Neural cell (in vitro differentiated cells): ENCODE measurements around the gene KCNH2. TPM values are rescaled to one million over a fixed set of nuclear protein-coding genes. Genes with fewer than 3 reads are reported as not detected.
A peak's percentile ranks its signal among the peaks of the same experiment; 100 is the strongest.

Source experiments
- H2AFZ ChIP-seq: fragments of 200-600, 300-800 bp; sonication (generic), shearing (Covaris generic); 2 replicates; pipeline ENCODE4 v1.6.0; 2014; ENCODE audit warnings: low read depth, mild to moderate bottlenecking, antibody characterized with exemption, low read length, moderate library complexity
- H3F3A ChIP-seq: fragments of 200-600 bp; shearing (Covaris generic); 2 replicates; pipeline ENCODE4 v1.6.1; 2016; ENCODE audit warnings: mild to moderate bottlenecking, moderate library complexity, mixed read lengths, antibody characterized with exemption, low read length; ENCODE audit not compliant: insufficient read depth, poor library complexity, severe bottlenecking
- H3K27ac ChIP-seq: fragments of 200-600, 300-800 bp; sonication (generic), shearing (Covaris generic); 2 replicates; pipeline ENCODE4 v1.5.1; 2014; ENCODE audit warnings: mild to moderate bottlenecking, low read length, moderate library complexity
- H3K27me3 ChIP-seq: fragments of 300-800, 200-600 bp; sonication (generic), shearing (Covaris generic); 2 replicates; pipeline ENCODE4 v1.6.0; 2014; ENCODE audit warnings: mild to moderate bottlenecking, low read depth, low read length, moderate library complexity; ENCODE audit not compliant: insufficient read depth
- H3K36me3 ChIP-seq: fragments of 300-800, 200-600 bp; sonication (generic), shearing (Covaris generic); 2 replicates; pipeline ENCODE4 v1.5.1; 2014; ENCODE audit warnings: mild to moderate bottlenecking, antibody characterized with exemption, low read length, moderate library complexity; ENCODE audit not compliant: insufficient read depth
- H3K4me2 ChIP-seq: fragments of 300-800, 200-600 bp; sonication (generic), shearing (Covaris generic); 2 replicates; pipeline ENCODE4 v1.6.0; 2014; ENCODE audit warnings: mild to moderate bottlenecking, low read length
- H3K4me3 ChIP-seq: fragments of 300-800, 200-600 bp; sonication (generic), shearing (Covaris generic); 2 replicates; pipeline ENCODE4 v1.5.1; 2014; ENCODE audit warnings: mild to moderate bottlenecking, low read length, moderate library complexity
- H3K79me2 ChIP-seq: fragments of 200-600 bp; shearing (Covaris generic); replicated peaks from 2 replicates; pipeline ENCODE4 v1.6.0; 2014; ENCODE audit warnings: mild to moderate bottlenecking, low read length, moderate library complexity; ENCODE audit not compliant: insufficient read depth
- H3K9ac ChIP-seq: fragments of 300-800, 200-600 bp; sonication (generic), shearing (Covaris generic); 2 replicates; pipeline ENCODE4 v1.6.1; 2016; ENCODE audit warnings: mild to moderate bottlenecking, low read length, mixed read lengths
- H3K9me2 ChIP-seq: fragments of 200-600 bp; shearing (Covaris generic); 2 replicates; pipeline ENCODE4 v1.6.1; 2016; ENCODE audit warnings: mild to moderate bottlenecking, low read length, mixed read lengths; ENCODE audit not compliant: insufficient read depth
- H3K9me3 ChIP-seq: fragments of 200-600, 300-800 bp; sonication (generic), shearing (Covaris generic); 2 replicates; pipeline ENCODE4 v1.6.1; 2016; ENCODE audit warnings: mild to moderate bottlenecking, mixed run types, low read length, moderate library complexity, mixed read lengths
- H4K20me1 ChIP-seq: fragments of 200-600 bp; shearing (Covaris generic); 2 replicates; pipeline ENCODE4 v1.6.1; 2016; ENCODE audit warnings: mild to moderate bottlenecking, mixed run types; ENCODE audit not compliant: insufficient read depth
- CTCF ChIP-seq: fragments of 450-650 bp; IDR thresholded peaks from 2 replicates; pipeline ENCODE4 v1.5.1; 2014; ENCODE audit warnings: antibody characterized with exemption, mild to moderate bottlenecking, moderate library complexity; ENCODE audit not compliant: poor library complexity, severe bottlenecking
- EP300 ChIP-seq: fragments of 450-650 bp; conservative IDR thresholded peaks from 2 replicates; pipeline ENCODE4 v1.6.1; 2014; ENCODE audit warnings: antibody characterized with exemption, mild to moderate bottlenecking, moderate library complexity; ENCODE audit not compliant: poor library complexity, severe bottlenecking
- EZH2 ChIP-seq: fragments of 200-600, 300-800 bp; shearing (Covaris generic), sonication (generic); IDR thresholded peaks from 2 replicates; pipeline ENCODE4 v1.6.1; 2014; ENCODE audit warnings: antibody characterized with exemption, low read length, borderline replicate concordance, mild to moderate bottlenecking; ENCODE audit not compliant: insufficient read depth, poor library complexity, severe bottlenecking
- MXI1 ChIP-seq: fragments of 450-650 bp; conservative IDR thresholded peaks from 2 replicates; pipeline ENCODE4 v1.6.1; 2014; ENCODE audit warnings: antibody characterized with exemption, mild to moderate bottlenecking; ENCODE audit not compliant: poor library complexity, severe bottlenecking
- POLR2AphosphoS5 ChIP-seq: IDR thresholded peaks from 2 replicates; pipeline ENCODE4 v1.6.1; 2012
- RAD21 ChIP-seq: fragments of 450-650 bp; conservative IDR thresholded peaks from 2 replicates; pipeline ENCODE4 v1.6.1; 2014; ENCODE audit warnings: antibody characterized with exemption, mild to moderate bottlenecking, moderate library complexity
- REST ChIP-seq: IDR thresholded peaks from 2 replicates; pipeline ENCODE4 v1.6.1; 2012; ENCODE audit warnings: borderline replicate concordance
- SMC3 ChIP-seq: fragments of 450-650 bp; conservative IDR thresholded peaks from 2 replicates; pipeline ENCODE4 v1.6.1; 2014; ENCODE audit warnings: antibody characterized with exemption, mild to moderate bottlenecking, moderate library complexity; ENCODE audit not compliant: poor library complexity
- TAF1 ChIP-seq: IDR thresholded peaks from 2 replicates; pipeline ENCODE4 v1.6.1; 2012; ENCODE audit warnings: low read depth
- polyA plus RNA-seq: library from polyadenylated mRNA; depleted of rRNA; stranded (reverse); fragments of >200 nt; gene quantifications from 2 replicates; pipeline ENCODE4 v1.2.3, GENCODE V29; 2014

KCNH2 gene
- polyA plus RNA-seq, 1 donor from 2014 or later: 24.4 TPM

- Histone ChIP-seq H3F3A (peaks cover 7% of the 10 kb centered on the region), H3K4me3 (peak overlapping the region; percentile 73), H3K9me3 (no peaks in the 10 kb centered on the region), H3K36me3 (no peaks in the 10 kb centered on the region), H3K9me2 (no peaks in the 10 kb centered on the region), H3K4me2 (peak overlapping the region; percentile 8), H3K9ac (peak overlapping the region; percentile 95), H2AFZ (no peak overlapping the region), H4K20me1 (no peaks in the 10 kb centered on the region), H3K27me3 (no peaks in the 10 kb centered on the region), H3K27ac (peak overlapping the region; percentile 99), H3K79me2 (peaks cover 24% of the 10 kb centered on the region)
- TF ChIP-seq CTCF: no peak
- no peak for TF ChIP-seq REST
- no peak for TF ChIP-seq EP300
- no peak for TF ChIP-seq POLR2AphosphoS5
- no peak for TF ChIP-seq RAD21
- TF ChIP-seq SMC3: no peak
- no peak for TF ChIP-seq EZH2
- TF ChIP-seq TAF1: no peak
- TF ChIP-seq MXI1: no peak
Measured at GRCh38 chr7:150979713-150980390, 1.7 kb upstream of the KCNH2 start.

- Histone ChIP-seq H3K36me3 (no peaks in the 10 kb centered on the region), H3F3A (peaks cover 7% of the 10 kb centered on the region), H3K9ac (peak overlapping the region; percentile 74), H3K27ac (peak overlapping the region; percentile 57), H3K9me3 (no peaks in the 10 kb centered on the region), H3K79me2 (peaks cover 37% of the 10 kb centered on the region), H3K4me2 (peak overlapping the region; percentile 93), H3K9me2 (no peaks in the 10 kb centered on the region), H3K27me3 (no peaks in the 10 kb centered on the region), H4K20me1 (no peaks in the 10 kb centered on the region), H2AFZ (no peak overlapping the region), H3K4me3 (peak overlapping the region; percentile 72)
- TF ChIP-seq MXI1 (peak; percentile 36), CTCF (no peak), SMC3 (no peak), EP300 (no peak), POLR2AphosphoS5 (peak; percentile 29), TAF1 (no peak), EZH2 (no peak), RAD21 (no peak), REST (no peak)
Measured at GRCh38 chr7:150977382-150978125, 567 bp downstream of the KCNH2 start.
